ENCODE measurements around the gene PSMD5. TPM values are rescaled to one million over a fixed set of nuclear protein-coding genes. Genes with fewer than 3 reads are reported as not detected.

The PSMD5 gene
- total RNA-seq, 2 experiments from 2014 or later, result 52.3 to 55.3 TPM

DNA sequence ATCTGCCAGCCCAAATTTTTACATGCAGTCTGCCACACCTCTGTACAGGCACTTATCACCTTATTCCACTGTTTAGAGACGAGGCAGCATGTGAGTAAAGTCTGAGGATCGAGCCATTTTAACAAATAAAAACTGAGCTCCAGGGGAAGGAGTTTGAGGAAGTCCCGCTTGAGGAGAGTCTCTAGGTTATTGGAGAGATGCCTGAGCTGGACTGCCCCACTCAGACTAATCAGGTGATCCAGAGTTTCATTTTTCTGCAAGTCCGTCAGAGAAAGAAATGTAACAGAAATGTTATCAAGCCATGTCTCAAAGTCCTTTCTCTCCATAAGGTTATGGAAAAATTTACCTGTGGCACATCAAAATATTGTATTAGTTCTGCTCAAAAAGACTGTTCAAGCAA lies 54.8 kb downstream of the PSMD5 start:
- DNase-seq (no peak), ATAC-seq (no peak)
- Mint-ChIP-seq H3K27me3 (no peaks in the 10 kb centered on the region), H3K27ac (peak overlapping the region; percentile 0), H3K36me3 (ENCODE audit: low read depth) (peaks cover 55% of the 10 kb centered on the region), H3K4me3 (no peak overlapping the region), H3K9me3 (peaks cover 2% of the 10 kb centered on the region), H3K4me1 (ENCODE audit: low read depth) (peaks cover 66% of the 10 kb centered on the region)
- ChIA-PET POLR2A (interaction anchor here (1.0 to 1.7 kb wide), 3 partner anchors 14 to 55 kb away, joined by 3 to 5 read pairs (median 4); partner anchors contain the start of gene PSMD5), CTCF (interaction anchor here (0.6 to 0.9 kb wide), 2 partner anchors 8 to 26 kb away, joined by 3 read pairs; no protein-coding TSS in a partner anchor)
- TF ChIP-seq CTCF (IDR thresholded peaks at IDR 0.05), result no peak
- intact Hi-C loops (cut with micrococcal nuclease), result no loop called here

DNA sequence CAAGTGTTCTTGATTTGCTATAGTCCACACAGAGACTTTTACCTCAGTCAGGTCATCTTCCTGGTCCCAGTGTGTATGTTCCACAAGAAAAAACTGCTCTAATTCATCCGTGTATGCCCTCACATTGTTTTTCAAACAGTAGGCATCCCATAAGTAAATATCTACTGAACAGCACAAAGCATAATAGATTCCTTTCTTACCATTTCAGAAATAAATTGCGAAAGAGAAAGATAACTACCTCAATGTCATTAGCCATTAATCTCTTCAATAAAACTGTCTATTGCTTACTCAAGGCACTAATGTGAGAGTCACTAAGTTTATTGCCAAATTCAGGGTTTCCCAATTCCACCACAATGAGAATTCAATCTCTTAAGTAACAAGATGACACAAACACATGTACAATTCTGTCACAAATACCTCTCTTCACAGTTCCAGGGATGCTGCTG lies 59.1 kb downstream of the PSMD5 start:
- Mint-ChIP-seq H3K4me1 (ENCODE audit: low read depth) (peaks cover 52% of the 10 kb centered on the region), H3K36me3 (ENCODE audit: low read depth) (peaks cover 49% of the 10 kb centered on the region), H3K4me3 (no peak overlapping the region), H3K27ac (no peak overlapping the region), H3K9me3 (peaks cover 2% of the 10 kb centered on the region), H3K27me3 (no peaks in the 10 kb centered on the region)
- intact Hi-C loops (cut with micrococcal nuclease), result no loop called here
- TF ChIP-seq CTCF (IDR thresholded peaks at IDR 0.05), result no peak
- DNase-seq, result no peak
- ATAC-seq, result no peak
- CTCF ChIA-PET, result no interaction called here
- POLR2A ChIA-PET, result no interaction called here

DNA sequence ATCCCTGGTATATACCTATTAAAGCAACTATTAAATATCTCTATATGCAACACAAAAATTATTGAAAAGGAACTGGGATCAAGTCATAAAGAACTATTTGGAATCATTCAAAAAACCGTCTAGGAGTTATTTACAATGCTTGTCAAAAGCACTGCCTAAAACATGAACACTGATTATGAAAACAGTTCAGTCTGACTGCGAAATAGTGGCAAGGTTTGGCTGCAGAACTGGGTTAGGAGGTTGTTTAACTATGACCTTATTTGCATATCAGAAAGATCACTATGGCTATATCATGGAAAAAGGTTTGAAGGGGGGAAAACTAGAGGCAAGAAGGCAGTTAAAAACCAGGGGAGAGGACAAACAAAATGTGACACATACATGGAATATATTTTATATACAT lies 61.5 kb downstream of the PSMD5 start:
- peaks cover 32% of the 10 kb centered on the region for H3K4me1 Mint-ChIP-seq (ENCODE audit: low read depth)
- H3K36me3 Mint-ChIP-seq (ENCODE audit: low read depth), result peaks cover 44% of the 10 kb centered on the region
- H3K27ac Mint-ChIP-seq, result no peak overlapping the region

DNA sequence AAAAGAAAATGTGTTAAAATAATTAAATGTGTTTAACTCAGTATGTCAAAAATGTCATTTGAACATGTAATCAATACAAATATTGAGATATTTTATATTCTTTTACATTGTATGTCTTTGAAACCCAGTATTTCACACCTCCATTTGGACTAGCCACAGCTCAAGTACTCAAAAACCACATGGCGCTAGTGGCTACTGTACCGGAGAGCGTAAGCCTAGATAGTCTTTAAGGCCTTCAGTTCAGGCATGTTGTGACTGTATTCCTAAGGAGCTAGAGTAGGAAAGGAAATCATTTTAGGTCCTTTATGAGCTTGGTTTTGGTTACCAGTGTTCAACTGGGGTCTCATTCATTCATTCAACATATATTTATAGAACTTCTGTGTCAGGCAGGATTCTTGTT lies 62.4 kb downstream of the PSMD5 start:
- DNase-seq (no peak), ATAC-seq (no peak)
- Mint-ChIP-seq H3K4me3 (no peak overlapping the region), H3K36me3 (ENCODE audit: low read depth) (peaks cover 44% of the 10 kb centered on the region), H3K27me3 (no peaks in the 10 kb centered on the region), H3K27ac (no peak overlapping the region), H3K9me3 (no peaks in the 10 kb centered on the region), H3K4me1 (ENCODE audit: low read depth) (peaks cover 27% of the 10 kb centered on the region)
- CTCF ChIA-PET, result interaction anchor here (1.5 kb wide), 1 partner anchor 25 kb away, joined by 4 read pairs; no protein-coding TSS in a partner anchor
- intact Hi-C loops (cut with micrococcal nuclease), result no loop called here
- POLR2A ChIA-PET, result interaction anchor here (0.6 to 1.3 kb wide), 4 partner anchors 11 to 429 kb away, joined by 3 to 4 read pairs (median 4); partner anchors contain the start of gene PSMD5
- no peak for TF ChIP-seq CTCF (IDR thresholded peaks at IDR 0.05)

More for the DNA sequence above, 61.5 kb downstream of the PSMD5 start:
- DNase-seq, result no peak
- TF ChIP-seq CTCF (IDR thresholded peaks at IDR 0.05), result no peak
- intact Hi-C loops (cut with micrococcal nuclease), result no loop called here
- Mint-ChIP-seq H3K27me3 (no peaks in the 10 kb centered on the region), H3K4me3 (no peak overlapping the region), H3K9me3 (peaks cover 1% of the 10 kb centered on the region)
- ChIA-PET CTCF (interaction anchor here (1.5 kb wide), 1 partner anchor 25 kb away, joined by 4 read pairs; no protein-coding TSS in a partner anchor), POLR2A (interaction anchor here (1.3 kb wide), 1 partner anchor 17 kb away, joined by 4 read pairs; no protein-coding TSS in a partner anchor)
- ATAC-seq, result no peak

- Mint-ChIP-seq H3K36me3 (ENCODE audit: low read depth) (peaks cover 45% of the 10 kb centered on the region), H3K27me3 (no peaks in the 10 kb centered on the region), H3K4me3 (no peak overlapping the region), H3K27ac (peak overlapping the region; percentile 25), H3K4me1 (ENCODE audit: low read depth) (peaks cover 23% of the 10 kb centered on the region), H3K9me3 (no peaks in the 10 kb centered on the region)
- intact Hi-C loops (cut with micrococcal nuclease), result no loop called here
- TF ChIP-seq CTCF (IDR thresholded peaks at IDR 0.05), result no peak
- CTCF ChIA-PET, result interaction anchor here (0.6 to 0.7 kb wide), 2 partner anchors 14 to 34 kb away, joined by 3 read pairs; partner anchors contain the start of gene FBXW2
- ATAC-seq (no peak), DNase-seq (no peak)
- POLR2A ChIA-PET, result no interaction called here
Observed at GRCh38 chr9:120779227-120779626, 63.5 kb downstream of the PSMD5 start.

Measured in activated CD8-positive, alpha-beta T cell treated with anti-CD3 and anti-CD28 coated beads for 36 hours (primary cell).